ELF-1 (cell line): ENCODE data around the gene CHEK1.
A peak's percentile ranks its signal among the peaks of the same experiment; 100 is the strongest.
"Not testable (repeated sequence)": the region's sequence is repeated elsewhere in the genome, so short reads cannot be mapped to it uniquely, and the experiment has no call there.

Experiments used
- DNase-seq: peaks from one replicate; pipeline ENCODE4 v3.0.0-alpha.2; 2016; ENCODE audit warnings: low read depth, low spot score

The CHEK1 gene

GRCh38 chr11:125624756-125625213, at the start of gene CHEK1:
TSS of gene CHEK1 (plus strand) at chr11:125625163. CDS start at chr11:125626769, 1,606 bp downstream.
- DNase-seq = peak; percentile 20

GRCh38 chr11:125577181-125577580, 47.8 kb upstream of the CHEK1 start:
- not testable (repeated sequence) for DNase-seq

GRCh38 chr11:125578783-125579182, 46.2 kb upstream of the CHEK1 start:
- no peak for DNase-seq

- DNase-seq = no peak
Measured at GRCh38 chr11:125579811-125580210, 45.2 kb upstream of the CHEK1 start.

- DNase-seq = no peak
Measured at GRCh38 chr11:125583496-125583895, 41.5 kb upstream of the CHEK1 start.

GRCh38 chr11:125585487-125585886, 39.5 kb upstream of the CHEK1 start:
- no peak for DNase-seq

GRCh38 chr11:125586623-125587022, 38.3 kb upstream of the CHEK1 start:
- DNase-seq = no peak

GRCh38 chr11:125587480-125587879, 37.5 kb upstream of the CHEK1 start:
- DNase-seq = no peak

- no peak for DNase-seq
Measured at GRCh38 chr11:125588505-125588904, 36.5 kb upstream of the CHEK1 start.

GRCh38 chr11:125591649-125592304, 33.2 kb upstream of the CHEK1 start:
- no peak for DNase-seq

GRCh38 chr11:125592305-125593113, 32.5 kb upstream of the CHEK1 start, which contains the start of gene STT3A:
TSS of gene STT3A (plus strand) at chr11:125592852. CDS start at chr11:125595916, 3,064 bp downstream.
- DNase-seq = peak; percentile 100

- no peak for DNase-seq
Measured at GRCh38 chr11:125593114-125593820, 31.7 kb upstream of the CHEK1 start.

- DNase-seq = no peak
Measured at GRCh38 chr11:125594958-125595357, 30.0 kb upstream of the CHEK1 start.

- no peak for DNase-seq
Measured at GRCh38 chr11:125600663-125601062, 24.3 kb upstream of the CHEK1 start.

GRCh38 chr11:125603207-125603606, 21.8 kb upstream of the CHEK1 start:
- no peak for DNase-seq

- no peak for DNase-seq
Measured at GRCh38 chr11:125605417-125605816, 19.5 kb upstream of the CHEK1 start.

- no peak for DNase-seq
Measured at GRCh38 chr11:125609545-125609944, 15.4 kb upstream of the CHEK1 start.

GRCh38 chr11:125618383-125618782, 6.6 kb upstream of the CHEK1 start:
- DNase-seq = no peak

- no peak for DNase-seq
Measured at GRCh38 chr11:125621995-125622394, 3.0 kb upstream of the CHEK1 start.

- no peak for DNase-seq
Measured at GRCh38 chr11:125623064-125623463, 1.9 kb upstream of the CHEK1 start.

- no peak for DNase-seq
Measured at GRCh38 chr11:125625225-125625629, 264 bp downstream of the CHEK1 start.

GRCh38 chr11:125625630-125626287, 796 bp downstream of the CHEK1 start:
- peak; percentile 98 for DNase-seq
